Stimulated activated CD4-positive, alpha-beta T cell treated with anti-CD3 and anti-CD28 coated beads, Interleukin-15, amount 100 ng/mL, for 1 hour (primary cell): Measurements from ENCODE around the gene IGDCC3.

Source experiments
- DNase-seq, 2 donors: peaks; one replicate each; pipeline ENCODE4 v3.0.0-alpha.2; 2020; ENCODE audit warnings: low read depth in 1 of 2, low spot score in 1 of 2

IGDCC3 gene

GRCh38 chr15:65300924-65301441 lies 76.8 kb downstream of the IGDCC3 start:
- DNase-seq = no peak

DNA sequence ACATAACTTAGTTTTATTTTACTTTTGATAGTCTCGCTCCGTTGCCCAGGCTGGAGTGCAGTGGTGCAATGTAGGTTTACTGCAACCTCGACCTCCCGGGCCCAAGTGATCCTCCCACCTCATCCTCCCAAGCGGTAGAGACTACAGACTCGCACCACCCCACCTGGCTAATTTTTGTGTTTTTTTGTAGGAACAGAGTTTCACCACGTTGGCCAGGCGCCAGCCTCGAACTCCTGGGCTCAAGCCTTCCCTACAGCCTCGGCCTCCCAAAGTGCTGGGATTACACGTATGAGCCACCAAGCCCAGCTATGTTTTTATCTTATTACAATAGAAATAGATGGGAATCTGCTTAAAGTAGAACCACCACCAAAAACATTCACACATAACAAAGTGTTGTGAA lies 79.1 kb downstream of the IGDCC3 start:
- no peak for DNase-seq

- DNase-seq = no peak
Measured at GRCh38 chr15:65292938-65293518, 84.8 kb downstream of the IGDCC3 start.

DNA sequence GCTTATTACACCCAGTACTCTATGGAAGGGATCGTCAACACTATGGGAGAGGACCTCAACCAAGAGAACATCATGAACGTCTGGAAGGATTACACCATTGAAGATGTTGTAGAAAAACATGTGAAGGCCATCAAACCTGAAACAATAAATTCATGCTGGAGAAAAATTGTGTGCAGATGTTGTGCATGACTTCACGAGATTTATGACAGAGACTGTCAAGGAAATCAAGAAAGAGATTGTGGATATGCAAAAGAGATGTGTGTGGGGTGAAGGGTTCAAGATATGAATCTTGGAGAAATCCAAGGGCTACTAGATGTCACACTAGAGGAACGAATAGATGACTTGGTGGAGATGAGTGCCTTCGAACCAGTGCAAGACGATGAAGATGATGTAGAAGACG lies 87.6 kb downstream of the IGDCC3 start:
- DNase-seq = no peak

DNA sequence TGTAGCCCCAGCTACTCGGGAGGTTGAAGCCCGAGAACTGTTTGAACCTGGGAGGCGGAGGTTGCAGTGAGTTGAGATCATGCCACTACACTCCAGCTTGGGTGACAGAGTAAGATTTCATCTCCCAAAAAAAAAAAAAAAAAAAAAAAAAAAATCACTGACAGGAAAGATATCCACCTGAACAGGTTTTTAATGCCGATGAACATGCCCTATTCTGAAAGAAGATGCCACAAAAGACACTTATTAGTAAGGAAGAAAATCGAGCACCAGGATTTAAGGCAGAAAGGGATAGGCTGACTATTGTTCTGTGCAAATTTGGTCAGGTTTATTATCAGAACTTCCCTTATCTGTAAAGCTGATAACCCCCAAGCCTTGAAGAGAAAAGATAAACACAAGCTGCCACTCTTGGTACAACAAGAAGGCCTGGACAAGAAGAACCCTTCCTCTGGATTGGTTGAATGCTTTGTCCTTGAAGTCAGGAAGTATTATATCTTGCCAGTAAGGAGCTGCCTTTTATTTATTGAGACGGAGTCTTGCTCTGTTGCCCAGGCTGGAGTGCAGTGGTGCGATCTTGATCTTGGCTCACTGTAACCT lies 88.4 kb downstream of the IGDCC3 start:
- DNase-seq = no peak

DNA sequence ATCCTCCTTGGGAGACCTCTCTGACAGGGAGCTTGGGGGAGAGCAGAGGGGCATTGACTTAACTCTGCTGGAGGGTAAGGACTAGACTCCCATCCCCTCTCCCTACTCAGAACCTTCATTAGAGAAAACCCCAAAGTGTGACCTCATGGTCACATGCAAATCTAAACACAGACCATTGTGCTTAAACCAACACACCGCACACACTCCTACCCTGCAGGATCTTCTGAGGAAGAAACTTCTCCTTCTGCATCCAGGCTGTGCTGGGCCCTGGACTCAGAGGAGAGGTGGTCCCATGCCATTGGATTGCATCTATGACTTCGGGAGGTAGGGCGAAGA lies 90.3 kb downstream of the IGDCC3 start:
- DNase-seq = no peak

- DNase-seq = peak; percentile 87 to 89
Measured at GRCh38 chr15:65286704-65287519, 90.9 kb downstream of the IGDCC3 start, which contains the start of gene PARP16. Gene PARP16 (minus strand): TSS chr15:65286883. CDS start chr15:65286426, 457 bp downstream.

DNA sequence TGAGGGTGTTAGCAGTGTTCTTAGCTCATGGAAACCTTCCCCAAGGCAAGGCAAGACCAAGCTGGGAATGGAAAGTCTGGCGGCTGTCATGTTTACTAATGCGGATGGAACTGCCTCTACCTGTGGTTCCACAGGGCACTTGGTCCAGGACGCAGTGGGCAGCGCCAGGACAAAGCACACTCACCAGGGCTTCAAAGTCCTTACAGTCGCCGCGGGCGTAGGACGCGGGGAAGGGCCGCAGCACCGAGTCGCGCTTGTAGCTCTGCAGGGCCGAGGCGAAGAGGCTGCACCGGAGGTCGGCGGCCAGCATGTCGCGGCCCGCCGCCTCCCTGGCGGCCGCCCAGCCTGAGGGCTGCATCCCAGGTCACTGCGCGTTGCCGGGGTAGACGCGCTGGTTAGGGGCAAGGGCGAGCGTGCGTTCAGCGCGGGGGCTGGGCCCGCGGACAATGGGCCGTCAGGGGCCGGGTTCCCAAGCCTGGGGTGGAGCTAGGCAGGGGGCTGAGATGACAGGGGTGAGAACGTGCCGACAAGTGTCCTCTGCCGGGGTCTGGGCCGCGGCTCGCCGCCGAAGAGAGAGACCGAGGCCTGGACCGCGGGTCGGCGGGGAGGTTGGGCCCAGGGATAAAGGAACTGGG lies 91.6 kb downstream of the IGDCC3 start:
- DNase-seq = no peak

DNA sequence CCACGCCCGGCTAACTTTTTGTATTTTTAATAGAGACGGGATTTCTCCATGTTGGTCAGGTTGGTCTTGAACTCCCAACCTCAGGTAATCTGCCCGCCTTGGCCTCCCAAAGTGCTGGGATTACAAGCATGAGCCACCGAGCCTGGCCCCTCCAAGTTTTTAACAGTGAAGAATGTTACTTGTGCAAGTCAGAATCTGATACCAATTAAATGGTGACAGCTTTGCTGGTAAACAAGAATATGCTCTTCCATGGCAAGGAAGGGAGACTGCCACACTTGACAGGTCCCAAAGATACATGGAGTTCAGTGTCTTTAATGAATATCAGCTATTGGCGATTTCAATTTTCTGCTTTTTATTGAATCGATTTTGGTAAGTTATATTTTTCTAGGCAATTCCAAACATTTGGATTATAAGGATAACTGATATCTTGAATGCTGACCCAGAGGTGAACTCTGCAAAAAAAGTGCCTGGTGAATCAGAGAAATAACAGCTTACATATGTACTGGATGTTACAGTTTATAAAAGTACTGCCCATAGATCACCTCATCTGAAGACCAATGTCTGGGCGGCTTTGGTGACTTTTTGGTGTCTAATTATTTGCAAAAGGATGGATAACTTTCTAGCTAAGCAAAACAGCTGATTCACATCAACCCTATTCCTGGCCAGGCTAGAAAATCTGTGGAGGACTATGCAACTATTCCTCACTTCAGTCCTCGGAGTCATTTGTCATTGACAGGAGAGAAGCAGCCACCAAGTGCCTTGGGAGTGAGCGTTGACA lies 92.3 kb downstream of the IGDCC3 start:
- no peak for DNase-seq

- DNase-seq = no peak
Measured at GRCh38 chr15:65278480-65278879, 99.3 kb downstream of the IGDCC3 start.
